Measurements from ENCODE around the gene RTN4R. TPM values are rescaled to one million over a fixed set of nuclear protein-coding genes. Genes with fewer than 3 reads are reported as not detected.

The RTN4R gene
- total and polyA plus RNA-seq, 2 donors (not counting 1 experiment from before 2014, with no cell fraction given): 0.42 to 0.79 TPM

DNA sequence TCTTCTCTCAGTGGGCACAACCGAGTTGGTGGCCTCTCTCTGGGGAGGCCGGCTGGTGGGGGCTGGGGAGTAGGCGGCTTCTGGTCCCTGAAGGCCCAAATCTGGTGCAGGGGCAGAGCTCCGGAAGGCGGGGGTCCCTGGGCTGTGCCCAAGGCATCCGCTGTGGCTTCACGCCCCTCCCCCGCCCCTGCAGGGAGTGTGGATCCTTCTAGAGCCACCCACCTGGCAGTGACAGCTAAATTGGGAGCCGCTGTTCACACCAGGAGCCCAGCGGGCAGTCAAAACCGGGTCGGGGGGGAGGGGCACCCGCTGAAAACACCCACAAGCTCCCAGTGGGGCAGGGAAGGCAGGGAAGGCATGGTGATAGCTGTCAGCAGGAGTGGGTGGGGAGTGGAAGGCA is 4.6 kb upstream of the RTN4R start:
- CTCF ChIA-PET: no interaction called here
- no peaks in the 10 kb centered on the region for H3K79me2 ChIP-seq (ENCODE audit: control insufficient read depth, insufficient read depth, low read length)
- no peak overlapping the region for H3K4me3 ChIP-seq (ENCODE audit: control extremely low read depth in 1 of 5, extremely low read depth in 1 of 5, insufficient read depth in 1 of 5, low read depth in 2 of 5, low read length in 4 of 5)
- no peak overlapping the region for H3K9ac ChIP-seq (ENCODE audit: low read length)
- H3K4me2 ChIP-seq (replicated peaks; ENCODE audit: low read depth, low read length, poor library complexity, severe bottlenecking): no peak overlapping the region
- no peak overlapping the region for H3K27ac ChIP-seq (ENCODE audit: low read length in 2 of 2)
- no peak for TF ChIP-seq CTCF (IDR thresholded peaks at IDR 0.05)
- TF ChIP-seq EZH2 (IDR thresholded peaks at IDR 0.05; ENCODE audit: borderline replicate concordance, insufficient read depth, low read depth, low read length, poor library complexity, severe bottlenecking): no peak
- Mint-ChIP-seq H3K27ac (no peak overlapping the region), H3K27me3 (no peaks in the 10 kb centered on the region), H3K4me1 (no peaks in the 10 kb centered on the region), H3K4me3 (no peak overlapping the region), H3K9me3 (ENCODE audit: insufficient read depth) (no peaks in the 10 kb centered on the region)
- WGBS (ENCODE audit: insufficient coverage): 78% methylated on average over 13 of the region's 13 CpGs
- H2AFZ ChIP-seq (ENCODE audit: insufficient read depth, low read depth, low read length, poor library complexity, severe bottlenecking): no peak overlapping the region
- ATAC-seq (ENCODE audit: low read depth): no peak
- POLR2A ChIA-PET: no interaction called here
- no peaks in the 10 kb centered on the region for H3K9me3 ChIP-seq (ENCODE audit: control extremely low read depth in 1 of 3, control insufficient read depth in 2 of 3, insufficient read depth in 1 of 3, low read length in 2 of 3)
- DNase-seq: no peak
- H3K27me3 ChIP-seq (replicated peaks in 1 of 4; ENCODE audit: control extremely low read depth in 1 of 4, control insufficient read depth in 3 of 4, insufficient read depth in 4 of 4, low read length in 3 of 4): no peaks in the 10 kb centered on the region
- no peaks in the 10 kb centered on the region for H4K20me1 ChIP-seq (ENCODE audit: control insufficient read depth, insufficient read depth, low read length, poor library complexity, severe bottlenecking)
- intact Hi-C loops (cut with micrococcal nuclease): no loop called here
- H3K4me1 ChIP-seq (ENCODE audit: control insufficient read depth in 2 of 2, insufficient read depth in 2 of 2, low read length in 2 of 2): peaks cover 4 to 5% of the 10 kb centered on the region in 2 donors
- no peaks in the 10 kb centered on the region for H3K36me3 ChIP-seq (replicated peaks in 1 of 2; ENCODE audit: control extremely low read depth in 1 of 2, control insufficient read depth in 1 of 2, extremely low read depth in 1 of 2, insufficient read depth in 2 of 2, low read length in 1 of 2)

DNA sequence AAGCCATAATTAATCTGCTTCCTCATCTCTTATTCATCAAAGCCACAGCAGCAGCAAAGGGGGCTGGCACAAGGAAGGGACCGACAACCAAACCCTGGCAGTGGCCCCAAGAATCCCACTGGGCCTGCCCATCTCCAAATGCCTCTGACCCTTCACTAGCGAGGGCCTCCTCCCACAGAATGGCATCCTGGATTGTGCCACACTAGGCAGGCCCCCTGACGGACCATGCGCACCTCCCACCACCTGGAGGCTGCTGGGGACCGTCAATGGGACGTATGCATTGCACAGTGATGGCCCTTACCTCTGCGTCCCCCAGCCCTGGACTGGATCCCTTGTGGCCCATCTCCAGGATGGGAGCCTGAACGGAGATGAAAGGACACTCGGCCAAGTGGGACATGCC is 4.1 kb upstream of the RTN4R start:
- no peak overlapping the region for H3K27ac Mint-ChIP-seq
- H3K36me3 ChIP-seq (replicated peaks in 1 of 2; ENCODE audit: control extremely low read depth in 1 of 2, control insufficient read depth in 1 of 2, extremely low read depth in 1 of 2, insufficient read depth in 2 of 2, low read length in 1 of 2): no peaks in the 10 kb centered on the region
- intact Hi-C loops (cut with micrococcal nuclease): no loop called here
- H2AFZ ChIP-seq (ENCODE audit: insufficient read depth, low read depth, low read length, poor library complexity, severe bottlenecking): no peak overlapping the region
- H3K4me3 ChIP-seq (ENCODE audit: control extremely low read depth in 1 of 5, extremely low read depth in 1 of 5, insufficient read depth in 1 of 5, low read depth in 2 of 5, low read length in 4 of 5): no peak overlapping the region
- no peak overlapping the region for H3K4me3 Mint-ChIP-seq
- DNase-seq: no peak
- H3K9ac ChIP-seq (ENCODE audit: low read length): no peak overlapping the region
- H4K20me1 ChIP-seq (ENCODE audit: control insufficient read depth, insufficient read depth, low read length, poor library complexity, severe bottlenecking): no peaks in the 10 kb centered on the region
- ATAC-seq (ENCODE audit: low read depth): no peak
- peaks cover 8 to 11% of the 10 kb centered on the region in 2 donors for H3K4me1 ChIP-seq (ENCODE audit: control insufficient read depth in 2 of 2, insufficient read depth in 2 of 2, low read length in 2 of 2)
- TF ChIP-seq EZH2 (IDR thresholded peaks at IDR 0.05; ENCODE audit: borderline replicate concordance, insufficient read depth, low read depth, low read length, poor library complexity, severe bottlenecking) (no peak), CTCF (IDR thresholded peaks at IDR 0.05) (no peak)
- H3K4me1 Mint-ChIP-seq: no peaks in the 10 kb centered on the region
- ChIA-PET CTCF (no interaction called here), POLR2A (no interaction called here)
- no peaks in the 10 kb centered on the region for H3K9me3 ChIP-seq (ENCODE audit: control extremely low read depth in 1 of 3, control insufficient read depth in 2 of 3, insufficient read depth in 1 of 3, low read length in 2 of 3)
- H3K27me3 ChIP-seq (replicated peaks in 1 of 4; ENCODE audit: control extremely low read depth in 1 of 4, control insufficient read depth in 3 of 4, insufficient read depth in 4 of 4, low read length in 3 of 4): peaks cover 0 to 5% (median 2%) of the 10 kb centered on the region in 4 experiments
- H3K27ac ChIP-seq (ENCODE audit: low read length in 2 of 2): no peak overlapping the region
- H3K79me2 ChIP-seq (ENCODE audit: control insufficient read depth, insufficient read depth, low read length): no peaks in the 10 kb centered on the region
- WGBS (ENCODE audit: insufficient coverage): 91% methylated on average over 9 of the region's 9 CpGs
- H3K27me3 Mint-ChIP-seq: no peaks in the 10 kb centered on the region
- H3K9me3 Mint-ChIP-seq (ENCODE audit: insufficient read depth): no peaks in the 10 kb centered on the region
- no peak overlapping the region for H3K4me2 ChIP-seq (replicated peaks; ENCODE audit: low read depth, low read length, poor library complexity, severe bottlenecking)
